GM12801 (cell line): ENCODE results near the gene CPT1A.

Source experiments
- CTCF ChIP-seq: IDR thresholded peaks from one replicate; pipeline ENCODE4 v1.5.1; 2011; ENCODE audit warnings: control low read depth; ENCODE audit not compliant: insufficient read length; ENCODE audit errors: extremely low read depth

Gene CPT1A

GRCh38 chr11:68803766-68804165 is 38.0 kb downstream of the CPT1A start:
- TF ChIP-seq CTCF: no peak

GRCh38 chr11:68798221-68798813 is 43.4 kb downstream of the CPT1A start:
- TF ChIP-seq CTCF: no peak

GRCh38 chr11:68796801-68797200 is 44.9 kb downstream of the CPT1A start:
- TF ChIP-seq CTCF: no peak

GRCh38 chr11:68792400-68792966 is 49.2 kb downstream of the CPT1A start:
- TF ChIP-seq CTCF: no peak

- no peak for TF ChIP-seq CTCF
Observed at GRCh38 chr11:68784653-68785052, 57.1 kb downstream of the CPT1A start.

- TF ChIP-seq CTCF: no peak
Observed at GRCh38 chr11:68783216-68783821, 58.4 kb downstream of the CPT1A start.

- TF ChIP-seq CTCF: no peak
Observed at GRCh38 chr11:68782711-68783110, 59.0 kb downstream of the CPT1A start.
